A549 treated with dexamethasone at 1 μM for 4 hours (cell line): ENCODE measurements around the gene GALK1. TPM values are rescaled to one million over a fixed set of nuclear protein-coding genes. Genes with fewer than 3 reads are reported as not detected.

Experiments
- total RNA-seq: library from RNA; stranded (reverse); fragments of 200-300 nt; extraction: Qiagen RNA extraction; gene quantifications from 5 replicates; pipeline ENCODE4 v1.2.3, GENCODE V29; 2022

GALK1 gene
- total RNA-seq = 56.4 to 83.4 TPM (median 76.0 TPM) in 5 replicates

GRCh38 chr17:75764711-75765421 is at the start of gene GALK1:
Gene GALK1, minus strand, starts transcription at chr17:75765192. Its CDS starts 56 bp downstream, at chr17:75765136.

GRCh38 chr17:75784473-75785015 is 19.6 kb upstream of the GALK1 start, which contains the start of gene UNK:
Gene UNK, plus strand, starts transcription at chr17:75784806. Its CDS starts 75 bp downstream, at chr17:75784881.

DNA sequence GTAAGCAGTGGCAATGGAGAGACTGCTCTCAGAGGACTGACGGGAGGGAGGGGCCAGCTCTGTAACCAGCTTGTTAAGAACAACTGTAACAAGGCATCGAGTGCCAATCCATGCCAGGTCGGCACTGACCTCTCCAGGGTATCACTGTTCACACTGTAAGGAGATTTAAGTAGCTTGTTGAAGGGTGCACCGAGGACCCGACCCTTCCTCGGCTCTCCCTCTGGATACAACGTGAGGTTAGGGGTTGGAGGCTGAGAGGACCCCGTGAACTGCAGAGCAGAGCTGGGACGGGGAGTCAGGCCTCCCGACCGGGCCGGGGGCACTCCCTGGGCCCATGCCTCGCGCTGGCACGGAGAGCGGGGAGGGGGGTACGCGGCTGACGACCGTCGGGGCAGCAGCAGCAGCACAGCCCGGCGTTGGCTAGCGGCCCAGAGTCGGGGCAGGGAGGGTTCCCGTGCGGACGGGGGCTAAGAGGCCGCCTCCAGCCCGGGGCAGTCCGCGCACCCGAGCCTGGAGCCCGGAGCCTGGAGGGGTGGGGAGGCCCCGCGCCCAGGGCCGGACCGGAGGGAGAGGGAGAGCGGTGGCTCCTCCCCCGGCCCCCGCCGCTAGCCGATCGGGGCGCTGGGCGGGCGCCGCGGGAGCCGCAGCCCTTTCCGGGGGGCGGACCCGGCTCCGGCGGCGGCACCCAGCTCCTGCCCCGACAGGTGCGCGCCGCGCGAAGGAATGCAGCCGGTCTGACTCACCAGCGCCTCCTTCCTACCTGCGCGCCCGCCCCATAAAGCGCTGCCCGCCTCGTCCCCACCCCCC is 44.1 kb downstream of the GALK1 start, which contains the start of gene ITGB4:
ITGB4 (plus strand) TSS at position 804 of the 807 bp plus-strand sequence. CDS start 3,245 bp downstream, outside the sequence.

Other genes with a start within 250 kb of the GALK1 start
- 7.3 to 14.5 TPM (median 12.9 TPM) in 5 replicates for gene CASKIN2, start 249.7 kb downstream of the GALK1 start, total RNA-seq
- gene TSEN54, start 248.7 kb downstream of the GALK1 start, total RNA-seq = 24.7 to 40.2 TPM (median 35.3 TPM) in 5 replicates
- 20.1 to 33.9 TPM (median 32.7 TPM) in 5 replicates for gene LLGL2, start 239.5 kb downstream of the GALK1 start, total RNA-seq
- gene MYO15B, start 177.4 kb downstream of the GALK1 start, total RNA-seq = 31.9 to 58.4 TPM (median 48.6 TPM) in 5 replicates
- gene SMIM5, start 131.8 kb downstream of the GALK1 start, total RNA-seq = 0.71 to 1.1 TPM (median 1.0 TPM) in 5 replicates
- gene RECQL5, start 98.0 kb downstream of the GALK1 start, total RNA-seq = 21.9 to 27.7 TPM (median 26.7 TPM) in 5 replicates
- 121 to 138 TPM (median 123 TPM) in 5 replicates for gene SAP30BP, start 97.9 kb downstream of the GALK1 start, total RNA-seq
- gene ITGB4, start 43.7 kb downstream of the GALK1 start, total RNA-seq = 81.3 to 148 TPM (median 126 TPM) in 5 replicates
- gene UNK, start 19.6 kb upstream of the GALK1 start, total RNA-seq = 25.1 to 30.9 TPM (median 29.6 TPM) in 5 replicates
- 3.2 to 6.9 TPM (median 6.3 TPM) in 5 replicates for gene UNC13D, start 79.2 kb upstream of the GALK1 start, total RNA-seq
- gene WBP2, start 90.1 kb upstream of the GALK1 start, total RNA-seq = 86.8 to 93.9 TPM (median 89.6 TPM) in 5 replicates
- gene TRIM47, start 113.4 kb upstream of the GALK1 start, total RNA-seq = 145 to 227 TPM (median 215 TPM) in 5 replicates
- 24.6 to 40.6 TPM (median 35.3 TPM) in 5 replicates for gene TRIM65, start 131.8 kb upstream of the GALK1 start, total RNA-seq
- 78.3 to 135 TPM (median 120 TPM) in 5 replicates for gene MRPL38, start 139.7 kb upstream of the GALK1 start, total RNA-seq
- 3.8 to 8.2 TPM (median 7.2 TPM) in 5 replicates for gene FBF1, start 175.8 kb upstream of the GALK1 start, total RNA-seq
- gene ACOX1, start 214.0 kb upstream of the GALK1 start, total RNA-seq = 15.4 to 19.6 TPM (median 18.6 TPM) in 5 replicates
- 20.4 to 22.4 TPM (median 22.0 TPM) in 5 replicates for gene TEN1, start 214.0 kb upstream of the GALK1 start, total RNA-seq
- gene CDK3, start 235.7 kb upstream of the GALK1 start, total RNA-seq = 1.3 to 4.7 TPM (median 4.1 TPM) in 5 replicates